ENCODE measurements around the gene ANKEF1.

Gene ANKEF1

GRCh38 chr20:10034717-10035571 is at the start of gene ANKEF1:
Gene ANKEF1, plus strand, starts transcription at chr20:10034987. Its CDS starts 3,315 bp downstream, at chr20:10038302.
- TF ChIP-seq CTCF (IDR thresholded peaks at IDR 0.05), result no peak

GRCh38 chr20:9985281-9985680 is 49.5 kb upstream of the ANKEF1 start:
- no peak for TF ChIP-seq CTCF (IDR thresholded peaks at IDR 0.05)

GRCh38 chr20:9985773-9986172 is 49.0 kb upstream of the ANKEF1 start:
- TF ChIP-seq CTCF (IDR thresholded peaks at IDR 0.05), result no peak

GRCh38 chr20:9989066-9989724 is 45.6 kb upstream of the ANKEF1 start:
- TF ChIP-seq CTCF (IDR thresholded peaks at IDR 0.05), result no peak

- TF ChIP-seq CTCF (IDR thresholded peaks at IDR 0.05), result no peak
Observed at GRCh38 chr20:9993137-9993536, 41.6 kb upstream of the ANKEF1 start.

GRCh38 chr20:9994676-9995075 is 40.1 kb upstream of the ANKEF1 start:
- no peak for TF ChIP-seq CTCF (IDR thresholded peaks at IDR 0.05)

- TF ChIP-seq CTCF (IDR thresholded peaks at IDR 0.05), result no peak
Observed at GRCh38 chr20:9995510-9996272, 39.1 kb upstream of the ANKEF1 start.
